ENCODE measurements around the gene DPP9. TPM values are rescaled to one million over a fixed set of nuclear protein-coding genes. Genes with fewer than 3 reads are reported as not detected.
A peak's percentile ranks its signal among the peaks of the same experiment; 100 is the strongest.
"Not testable (repeated sequence)": the region's sequence is repeated elsewhere in the genome, so short reads cannot be mapped to it uniquely, and the experiment has no call there.

The DPP9 gene
- total and polyA plus RNA-seq, 2 of the 8 experiments (the other 6 are each of a cell fraction or from before 2014, with no cell fraction given): 11.6 to 40.7 TPM

GRCh38 chr19:4715178-4715528 lies 8.5 kb downstream of the DPP9 start:
- H3K4ac ChIP-seq (replicated peaks; ENCODE audit: insufficient read length, low read depth, low read length); H3K4me1 ChIP-seq (replicated peaks in 1 of 4; ENCODE audit: control insufficient read depth in 3 of 4, insufficient read depth in 4 of 4, low read length in 3 of 4); H3K27me3 ChIP-seq (replicated peaks in 1 of 4; ENCODE audit: control insufficient read depth in 3 of 4, extremely low read depth in 1 of 4, insufficient read depth in 3 of 4, low read length in 3 of 4); H4K5ac ChIP-seq (ENCODE audit: insufficient read length, low read depth, low read length); H3K79me1 ChIP-seq (ENCODE audit: low read depth, low read length); H2BK12ac ChIP-seq (ENCODE audit: low read depth, low read length); H3K4me3 ChIP-seq (ENCODE audit: extremely low read depth in 1 of 4, insufficient read depth in 2 of 4, low read depth in 3 of 4, low read length in 4 of 4); H3K56ac ChIP-seq (replicated peaks; ENCODE audit: insufficient read length, low read depth, low read length); H3K9ac ChIP-seq (replicated peaks in 1 of 4; ENCODE audit: extremely low read depth in 1 of 4, low read depth in 3 of 4, low read length in 3 of 4); H4K91ac ChIP-seq (replicated peaks; ENCODE audit: insufficient read length, low read length); H3K4me2 ChIP-seq (ENCODE audit: insufficient read depth in 1 of 2, low read depth in 2 of 2, low read length in 2 of 2); H2BK15ac ChIP-seq (ENCODE audit: low read length); H2BK5ac ChIP-seq (ENCODE audit: low read depth, low read length); H3K23ac ChIP-seq (ENCODE audit: insufficient read length); H2AFZ ChIP-seq (ENCODE audit: low read length); H3K14ac ChIP-seq (ENCODE audit: insufficient read length); H3K27ac ChIP-seq (ENCODE audit: low read depth, low read length); H3K79me2 ChIP-seq (ENCODE audit: control insufficient read depth in 1 of 2, insufficient read depth in 2 of 2, low read length in 2 of 2); H3K18ac ChIP-seq (ENCODE audit: extremely low read depth, low read length); DNase-seq (ENCODE audit: low read depth in 1 of 2, low spot score in 2 of 2); H2AK5ac ChIP-seq (ENCODE audit: low read depth, low read length); FAIRE-seq; CTCF ChIA-PET (ENCODE audit: partially characterized antibody); H3K23me2 ChIP-seq (ENCODE audit: low read depth, low read length); H2BK20ac ChIP-seq (ENCODE audit: low read length); H3K9me3 ChIP-seq (ENCODE audit: insufficient read depth in 2 of 2, low read depth in 1 of 2, low read length in 1 of 2); POLR2A ChIA-PET (ENCODE audit: partially characterized antibody); H2BK120ac ChIP-seq (replicated peaks; ENCODE audit: low read depth, low read length): not testable (repeated sequence)
- 94% methylated on average over 6 of the region's 6 CpGs; no CpG with 5 or more reads in 1 of the 2 experiments for WGBS, 2 experiments (ENCODE audit: extremely low coverage in 1 of 2, insufficient coverage in 1 of 2, insufficient read length in 1 of 2, insufficient replicate concordance in 2 of 2, low coverage in 1 of 2, low lambda C conversion rate in 2 of 2, missing lambda C conversion rate in 1 of 2)
- Histone ChIP-seq H4K20me1 (replicated peaks in 1 of 2; ENCODE audit: control insufficient read depth in 1 of 2, insufficient read depth in 2 of 2, low read length in 2 of 2) (peaks cover 6 to 16% of the 10 kb centered on the region in 2 experiments), H3K36me3 (ENCODE audit: control insufficient read depth in 2 of 4, insufficient read depth in 4 of 4, low read length in 3 of 4) (peaks cover 11 to 47% (median 37%) of the 10 kb centered on the region in 4 experiments; a peak in 7 of 8 replicates), H4K8ac (ENCODE audit: extremely low read depth, insufficient read depth, low read length) (peak overlapping the region; percentile 51; the same call in 1 of the 2 replicates)
